HG03571 (cell line): ENCODE data around the gene TMEM218.
"Not testable (repeated sequence)": the region's sequence is repeated elsewhere in the genome, so short reads cannot be mapped to it uniquely, and the experiment has no call there.

Source experiments
- ATAC-seq: cut with Tn5 transposase; IDR thresholded peaks from one replicate; pipeline ENCODE4 v1.9.1; 2021; ENCODE audit not compliant: unreplicated experiment

TMEM218 gene

DNA sequence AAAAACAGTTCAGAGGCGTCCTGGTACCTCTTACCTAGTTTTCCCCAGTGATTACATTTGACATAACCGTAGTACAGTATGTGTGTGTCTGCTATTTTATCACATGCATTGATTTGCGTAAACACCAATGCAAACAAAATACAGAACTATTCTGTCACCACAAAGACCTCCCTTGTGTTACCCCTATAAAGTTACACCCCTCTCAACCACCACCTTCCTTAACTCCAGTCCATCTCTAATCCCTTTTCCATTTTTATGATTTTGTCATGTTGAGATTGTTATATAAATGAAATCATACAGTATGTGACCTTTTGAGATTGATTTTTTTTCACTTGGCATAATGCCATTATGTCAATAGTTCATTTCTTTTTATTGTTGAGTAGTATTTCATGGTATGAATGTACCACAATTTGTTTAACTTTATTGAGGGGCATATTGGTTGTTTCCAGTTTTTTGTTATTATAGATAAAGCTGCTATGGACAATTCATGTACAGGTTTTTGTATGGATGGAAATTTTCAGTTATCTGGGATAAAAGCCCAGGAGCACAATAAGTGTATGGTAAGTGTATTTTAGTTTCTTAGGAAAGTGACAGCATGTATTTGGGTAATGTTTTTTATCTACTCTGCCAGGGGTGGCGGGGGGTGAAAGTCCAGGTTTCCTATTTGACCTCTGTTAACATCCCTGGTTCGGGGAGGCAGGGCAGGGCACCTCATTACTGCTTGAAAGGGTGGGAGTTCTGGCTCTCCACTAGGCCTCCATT is 54.3 kb downstream of the TMEM218 start:
- ATAC-seq: no peak

DNA sequence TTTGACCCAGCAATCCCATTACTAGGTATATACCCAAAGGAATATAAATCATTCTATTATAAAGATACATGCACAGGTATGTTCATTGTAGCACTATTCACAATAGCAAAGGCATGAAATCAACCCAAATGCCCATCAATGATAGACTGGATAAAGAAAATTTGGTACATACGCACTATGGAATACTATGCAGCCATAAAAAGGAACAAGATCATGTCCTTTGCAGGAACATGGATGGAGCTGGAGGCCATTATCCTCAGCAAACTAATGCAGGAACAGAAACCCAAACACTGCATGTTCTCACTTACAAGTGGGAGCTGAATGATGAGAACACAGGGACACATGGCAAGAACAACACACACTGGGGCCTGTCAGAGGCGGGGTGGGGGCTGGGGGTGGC is 55.3 kb downstream of the TMEM218 start:
- ATAC-seq: not testable (repeated sequence)

DNA sequence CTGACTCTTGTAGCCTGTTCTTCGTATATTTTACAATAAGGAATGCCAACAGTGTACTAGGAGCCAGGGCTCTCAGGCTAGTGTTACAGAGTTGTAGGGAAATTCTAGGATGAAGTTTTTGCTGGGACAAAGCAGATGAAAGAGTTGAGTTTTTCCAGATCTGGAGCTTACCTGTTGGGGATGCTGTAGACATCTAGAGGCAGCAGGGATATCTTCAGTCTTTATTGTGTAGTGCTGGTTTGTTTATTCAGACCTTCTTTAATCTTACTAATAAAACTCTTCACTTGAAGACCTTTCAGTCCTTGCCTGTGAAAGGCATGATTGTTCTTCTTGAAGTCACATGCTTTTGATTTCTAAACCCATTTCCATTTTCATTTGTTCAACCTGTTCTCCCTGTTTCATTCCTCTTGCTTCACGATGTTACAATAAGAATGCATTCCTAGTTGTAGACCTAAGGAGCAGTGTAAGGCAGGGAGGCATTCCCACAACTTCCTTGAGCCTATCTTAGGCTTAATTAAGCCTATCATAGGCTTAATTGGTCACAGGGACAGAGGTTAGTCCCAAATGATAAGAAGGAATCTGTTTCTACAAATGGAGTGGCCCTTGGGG is 56.2 kb downstream of the TMEM218 start:
- no peak for ATAC-seq

DNA sequence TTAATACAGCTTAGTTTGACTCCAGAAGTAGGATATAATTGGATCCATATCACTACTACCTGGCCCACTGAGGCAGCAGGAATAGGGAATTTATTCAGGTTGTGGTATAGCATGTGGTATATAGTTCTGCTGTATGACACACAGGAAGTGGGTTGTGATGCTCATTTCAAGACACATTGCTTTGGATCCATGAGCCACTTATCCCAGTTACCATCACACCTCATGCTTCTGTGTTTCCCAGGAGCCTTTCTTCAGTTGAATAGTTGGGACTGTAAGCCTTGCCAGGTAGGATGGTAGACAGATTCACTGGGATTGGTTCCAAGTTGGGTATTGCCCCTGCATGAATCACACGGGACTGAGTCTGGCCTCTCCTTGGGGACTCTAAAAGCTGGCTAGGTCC is 58.3 kb downstream of the TMEM218 start:
- no peak for ATAC-seq

DNA sequence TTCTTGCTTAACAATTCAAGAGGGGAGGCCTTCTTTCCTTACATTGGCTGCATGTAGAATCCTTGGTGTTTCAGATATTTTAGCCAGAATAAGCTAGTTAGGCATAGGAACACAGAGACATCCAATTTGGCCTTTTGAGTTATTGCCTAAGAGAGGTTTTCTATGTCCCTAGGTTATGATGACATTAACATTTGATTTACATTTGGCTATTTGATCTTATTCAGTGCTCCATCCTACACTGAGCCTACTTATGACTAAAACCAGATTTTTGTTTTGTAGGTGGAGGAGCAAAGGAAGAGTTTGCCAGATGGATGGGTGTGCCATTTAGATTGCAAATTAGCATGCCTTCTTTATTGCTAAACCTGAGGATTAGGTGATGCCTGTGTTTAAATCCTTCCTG is 59.4 kb downstream of the TMEM218 start:
- ATAC-seq: no peak

DNA sequence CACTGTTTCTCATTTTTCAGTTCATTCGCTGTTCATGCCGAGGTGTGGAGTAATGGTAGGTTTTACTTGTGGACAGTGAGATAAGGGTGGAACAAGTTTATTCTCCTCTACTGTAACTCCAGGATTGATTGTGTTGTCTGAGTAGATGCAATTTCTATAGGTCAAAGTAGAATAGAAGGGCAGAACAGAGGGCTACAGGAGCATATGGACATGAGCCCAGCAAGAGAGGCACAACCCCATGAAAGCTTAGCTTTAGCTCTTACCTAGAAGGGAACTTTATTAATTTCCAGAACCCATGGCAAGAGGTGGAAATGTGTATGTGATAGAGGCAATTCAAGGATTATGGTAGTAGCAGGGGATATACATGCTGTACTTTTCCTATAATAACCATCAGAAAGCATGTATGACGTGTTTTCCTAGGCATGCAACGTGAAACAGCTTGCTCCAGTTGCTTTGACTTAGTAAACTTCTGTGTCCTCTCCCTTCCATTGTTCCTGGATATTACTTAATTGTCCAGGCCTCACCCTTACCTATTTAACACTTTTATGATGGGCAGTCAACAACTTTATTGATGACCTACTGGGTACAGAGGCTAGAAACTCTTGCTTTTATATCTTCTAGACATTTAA is 62.1 kb downstream of the TMEM218 start:
- no peak for ATAC-seq
